ENCODE measurements around the gene MYLK. TPM values are rescaled to one million over a fixed set of nuclear protein-coding genes. Genes with fewer than 3 reads are reported as not detected.

Gene MYLK
- total and polyA plus RNA-seq, 9 donors, result 16.4 to 34.5 (median 27.0) TPM

DNA sequence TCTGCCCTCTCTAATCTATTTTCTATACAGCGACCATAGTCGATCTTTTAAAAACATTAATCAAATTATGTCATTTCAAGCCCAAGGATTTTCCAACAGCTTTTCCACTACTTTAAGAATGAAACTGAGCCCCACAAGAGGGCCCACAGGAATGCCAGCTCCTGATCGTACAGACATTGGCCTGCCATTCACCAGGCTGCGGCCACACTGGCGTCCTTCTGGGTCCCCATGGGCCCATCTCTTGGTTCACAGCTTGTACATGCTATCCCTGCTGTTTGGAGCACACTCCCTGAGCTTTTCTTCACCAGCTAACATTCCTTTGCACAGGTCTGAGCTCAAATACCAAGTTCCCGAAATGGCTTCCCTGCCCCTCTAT is 149.6 kb downstream of the MYLK start:
- H3K4me3 ChIP-seq (ENCODE audit: low read length), result no peak overlapping the region
- no peaks in the 10 kb centered on the region for H3K36me3 ChIP-seq (ENCODE audit: control insufficient read depth, insufficient read depth, low read length)
- WGBS (ENCODE audit: insufficient coverage), result 66% methylated on average over 6 of the region's 6 CpGs
- no peaks in the 10 kb centered on the region for H3K9me3 ChIP-seq (replicated peaks; ENCODE audit: control insufficient read depth, low read depth, low read length)
- H3K4me1 ChIP-seq (ENCODE audit: control insufficient read depth, insufficient read depth, low read length), result no peaks in the 10 kb centered on the region
- no peak overlapping the region for H3K27ac ChIP-seq (ENCODE audit: low read length)
- DNase-seq, result no peak
- no peaks in the 10 kb centered on the region for H3K27me3 ChIP-seq (ENCODE audit: control insufficient read depth, insufficient read depth, low read length)

DNA sequence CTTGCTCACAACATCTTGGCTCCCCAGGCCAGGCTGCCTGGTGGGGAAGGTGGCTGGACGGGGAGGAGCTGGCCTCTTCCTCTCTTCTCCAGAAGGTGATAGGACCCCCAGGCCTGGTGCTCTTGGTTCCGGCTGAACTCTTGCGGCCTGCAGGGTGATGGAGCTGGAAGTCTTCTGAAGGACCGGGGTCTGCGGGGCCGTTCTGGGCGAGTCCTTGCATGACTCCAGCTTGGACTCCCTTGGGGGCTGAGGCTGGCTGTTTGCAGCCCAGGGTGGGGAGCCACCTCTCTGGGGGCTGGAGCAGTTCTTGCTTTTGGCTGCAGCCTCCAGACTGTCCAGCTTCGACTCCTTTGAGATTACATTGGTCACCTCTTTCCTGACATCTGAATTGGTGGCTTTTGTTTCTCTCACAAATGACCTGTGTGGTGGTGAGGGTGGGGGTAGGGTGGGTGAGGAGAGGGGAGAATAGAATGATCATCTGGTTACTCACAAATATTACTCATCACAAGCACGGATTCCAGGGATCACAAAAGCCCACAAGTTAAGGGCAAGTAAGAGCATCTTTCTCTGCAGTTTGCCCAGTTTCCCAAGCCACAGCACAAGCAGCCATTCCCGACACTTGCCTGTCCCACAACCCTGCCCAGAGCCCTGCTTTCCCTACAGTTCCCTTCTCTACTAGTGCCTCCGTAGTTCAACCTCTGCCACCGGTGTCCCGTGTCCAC is 150.2 kb downstream of the MYLK start:
- 86% methylated on average over 10 of the region's 13 CpGs for WGBS (ENCODE audit: insufficient coverage)

DNA sequence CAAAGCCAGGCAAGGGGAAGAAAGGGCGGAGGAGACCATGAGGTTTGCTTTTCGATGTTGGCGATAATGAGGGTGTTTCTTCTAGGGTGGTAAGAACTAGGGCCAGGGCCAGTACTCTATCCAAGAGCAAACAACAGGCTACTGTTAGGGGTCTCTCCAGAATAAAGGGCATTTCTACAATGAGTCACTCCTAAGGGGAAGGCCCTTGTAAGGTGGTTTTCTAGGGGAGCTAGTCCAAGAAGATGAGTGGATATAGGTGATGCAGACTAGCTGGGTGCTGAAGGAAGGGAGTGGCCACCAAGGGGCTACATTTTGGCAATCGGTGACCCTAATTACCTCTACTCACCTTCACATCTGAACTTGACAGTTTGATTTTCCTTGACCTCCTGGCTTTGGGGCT is 150.8 kb downstream of the MYLK start:
- DNase-seq, result no peak
- H3K4me3 ChIP-seq (ENCODE audit: low read length), result no peak overlapping the region
- no peaks in the 10 kb centered on the region for H3K36me3 ChIP-seq (ENCODE audit: control insufficient read depth, insufficient read depth, low read length)
- no peak overlapping the region for H3K27ac ChIP-seq (ENCODE audit: low read length)
- H3K27me3 ChIP-seq (ENCODE audit: control insufficient read depth, insufficient read depth, low read length), result no peaks in the 10 kb centered on the region
- no CpG with 5 or more reads among the region's 4 CpGs for WGBS (ENCODE audit: insufficient coverage)
- no peaks in the 10 kb centered on the region for H3K9me3 ChIP-seq (replicated peaks; ENCODE audit: control insufficient read depth, low read depth, low read length)
- no peaks in the 10 kb centered on the region for H3K4me1 ChIP-seq (ENCODE audit: control insufficient read depth, insufficient read depth, low read length)

More for the DNA sequence above, 150.2 kb downstream of the MYLK start:
- Histone ChIP-seq H3K27ac (ENCODE audit: low read length) (no peak overlapping the region), H3K9me3 (replicated peaks; ENCODE audit: control insufficient read depth, low read depth, low read length) (no peaks in the 10 kb centered on the region), H3K4me1 (ENCODE audit: control insufficient read depth, insufficient read depth, low read length) (no peaks in the 10 kb centered on the region), H3K27me3 (ENCODE audit: control insufficient read depth, insufficient read depth, low read length) (no peaks in the 10 kb centered on the region), H3K36me3 (ENCODE audit: control insufficient read depth, insufficient read depth, low read length) (no peaks in the 10 kb centered on the region), H3K4me3 (ENCODE audit: low read length) (no peak overlapping the region)
- DNase-seq, result no peak

DNA sequence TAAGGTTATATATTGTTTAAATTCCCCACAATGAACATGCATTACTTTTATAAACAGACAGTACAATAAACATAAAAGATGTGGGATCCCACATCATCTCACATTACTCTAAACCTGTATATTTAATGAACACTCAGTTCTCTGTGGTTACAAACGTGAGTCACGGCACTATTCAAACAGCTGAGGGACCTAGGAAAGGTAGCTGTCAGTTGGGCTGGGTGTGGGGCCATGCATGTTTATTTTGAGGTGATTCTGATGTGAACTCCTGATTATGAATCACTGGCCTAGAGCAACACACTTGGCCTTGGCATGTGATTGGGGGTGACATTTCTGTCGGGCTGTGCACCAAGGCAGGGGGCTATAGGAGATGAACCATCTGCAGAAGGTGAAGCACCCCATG is 151.7 kb downstream of the MYLK start:
- Histone ChIP-seq H3K4me1 (ENCODE audit: control insufficient read depth, insufficient read depth, low read length) (no peaks in the 10 kb centered on the region), H3K27ac (ENCODE audit: low read length) (no peak overlapping the region), H3K27me3 (ENCODE audit: control insufficient read depth, insufficient read depth, low read length) (no peaks in the 10 kb centered on the region), H3K4me3 (ENCODE audit: low read length) (no peak overlapping the region), H3K9me3 (replicated peaks; ENCODE audit: control insufficient read depth, low read depth, low read length) (no peaks in the 10 kb centered on the region), H3K36me3 (ENCODE audit: control insufficient read depth, insufficient read depth, low read length) (no peaks in the 10 kb centered on the region)
- WGBS (ENCODE audit: insufficient coverage), result 100% methylated on average over 2 of the region's 3 CpGs
- DNase-seq, result no peak

DNA sequence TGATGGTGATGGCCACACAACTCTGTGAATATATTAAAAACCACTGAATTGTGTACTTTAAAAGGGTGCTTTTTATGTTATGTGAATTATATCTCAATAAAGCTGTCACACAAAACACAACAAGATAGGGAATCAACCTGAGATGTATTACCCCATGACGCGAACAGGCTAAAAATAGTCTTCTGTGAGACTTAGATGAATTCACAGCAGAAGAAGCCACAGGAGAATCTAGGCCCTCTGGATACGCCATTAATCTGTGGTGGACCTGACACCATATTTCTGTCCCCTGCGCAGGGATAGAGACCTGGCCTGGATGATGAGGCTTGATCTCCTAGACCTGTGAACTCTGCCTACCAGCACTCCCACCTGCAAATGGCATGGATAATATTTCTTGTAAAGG is 153.3 kb downstream of the MYLK start:
- WGBS (ENCODE audit: insufficient coverage), result no CpG with 5 or more reads among the region's 4 CpGs
- H3K9me3 ChIP-seq (replicated peaks; ENCODE audit: control insufficient read depth, low read depth, low read length), result no peaks in the 10 kb centered on the region
- DNase-seq, result no peak
- no peak overlapping the region for H3K4me3 ChIP-seq (ENCODE audit: low read length)
- H3K36me3 ChIP-seq (ENCODE audit: control insufficient read depth, insufficient read depth, low read length), result no peaks in the 10 kb centered on the region
- no peak overlapping the region for H3K27ac ChIP-seq (ENCODE audit: low read length)
- H3K27me3 ChIP-seq (ENCODE audit: control insufficient read depth, insufficient read depth, low read length), result no peaks in the 10 kb centered on the region
- no peaks in the 10 kb centered on the region for H3K4me1 ChIP-seq (ENCODE audit: control insufficient read depth, insufficient read depth, low read length)

DNA sequence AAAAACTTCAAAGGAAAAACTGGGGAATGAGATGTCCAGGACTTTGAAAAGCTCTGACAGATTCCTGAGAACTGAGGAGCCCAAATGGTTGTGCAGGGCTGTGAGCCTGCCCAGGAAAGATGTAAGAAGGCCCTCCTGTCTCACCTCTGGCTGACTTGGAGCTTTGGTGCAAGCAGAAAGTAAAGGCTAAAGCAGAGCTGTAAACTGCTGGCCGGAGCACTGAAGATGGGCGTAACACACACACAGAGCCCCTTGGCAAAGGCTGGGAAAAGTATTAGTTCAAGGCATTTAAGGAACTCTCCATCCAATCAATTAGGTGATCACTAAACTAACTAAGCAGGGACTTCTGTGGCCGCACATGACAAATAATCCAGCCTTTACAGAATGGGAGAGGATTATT is 155.1 kb downstream of the MYLK start:
- no peak overlapping the region for H3K27ac ChIP-seq (ENCODE audit: low read length)
- no peak overlapping the region for H3K4me3 ChIP-seq (ENCODE audit: low read length)
- WGBS (ENCODE audit: insufficient coverage), result no CpG with 5 or more reads among the region's 3 CpGs
- no peaks in the 10 kb centered on the region for H3K27me3 ChIP-seq (ENCODE audit: control insufficient read depth, insufficient read depth, low read length)
- no peaks in the 10 kb centered on the region for H3K36me3 ChIP-seq (ENCODE audit: control insufficient read depth, insufficient read depth, low read length)
- no peaks in the 10 kb centered on the region for H3K9me3 ChIP-seq (replicated peaks; ENCODE audit: control insufficient read depth, low read depth, low read length)
- H3K4me1 ChIP-seq (ENCODE audit: control insufficient read depth, insufficient read depth, low read length), result no peaks in the 10 kb centered on the region
- no peak for DNase-seq

DNA sequence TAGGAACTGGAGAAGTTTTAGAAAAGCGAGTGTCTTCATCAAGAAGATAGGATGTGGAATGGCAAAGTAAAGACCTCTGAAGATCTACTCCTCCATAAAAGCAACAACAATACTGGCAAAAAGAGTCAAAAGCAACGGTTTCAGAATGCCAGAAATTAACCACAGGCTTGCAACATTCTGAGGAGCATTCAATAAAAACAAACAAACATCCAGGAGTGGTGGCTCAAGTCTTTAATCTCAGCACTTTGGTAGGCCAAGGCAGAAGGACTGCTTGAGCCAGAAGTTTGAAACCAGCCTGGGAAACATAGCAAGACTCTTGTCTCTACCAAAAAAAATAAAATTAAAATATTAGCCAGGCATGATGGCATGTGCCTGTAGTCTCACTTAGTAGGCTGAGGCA is 156.1 kb downstream of the MYLK start:
- no CpG with 5 or more reads among the region's 2 CpGs for WGBS (ENCODE audit: insufficient coverage)
- Histone ChIP-seq H3K27ac (ENCODE audit: low read length) (no peak overlapping the region), H3K27me3 (ENCODE audit: control insufficient read depth, insufficient read depth, low read length) (no peaks in the 10 kb centered on the region), H3K4me3 (ENCODE audit: low read length) (no peak overlapping the region), H3K4me1 (ENCODE audit: control insufficient read depth, insufficient read depth, low read length) (peaks cover 6% of the 10 kb centered on the region), H3K36me3 (ENCODE audit: control insufficient read depth, insufficient read depth, low read length) (no peaks in the 10 kb centered on the region), H3K9me3 (replicated peaks; ENCODE audit: control insufficient read depth, low read depth, low read length) (no peaks in the 10 kb centered on the region)
- no peak for DNase-seq

DNA sequence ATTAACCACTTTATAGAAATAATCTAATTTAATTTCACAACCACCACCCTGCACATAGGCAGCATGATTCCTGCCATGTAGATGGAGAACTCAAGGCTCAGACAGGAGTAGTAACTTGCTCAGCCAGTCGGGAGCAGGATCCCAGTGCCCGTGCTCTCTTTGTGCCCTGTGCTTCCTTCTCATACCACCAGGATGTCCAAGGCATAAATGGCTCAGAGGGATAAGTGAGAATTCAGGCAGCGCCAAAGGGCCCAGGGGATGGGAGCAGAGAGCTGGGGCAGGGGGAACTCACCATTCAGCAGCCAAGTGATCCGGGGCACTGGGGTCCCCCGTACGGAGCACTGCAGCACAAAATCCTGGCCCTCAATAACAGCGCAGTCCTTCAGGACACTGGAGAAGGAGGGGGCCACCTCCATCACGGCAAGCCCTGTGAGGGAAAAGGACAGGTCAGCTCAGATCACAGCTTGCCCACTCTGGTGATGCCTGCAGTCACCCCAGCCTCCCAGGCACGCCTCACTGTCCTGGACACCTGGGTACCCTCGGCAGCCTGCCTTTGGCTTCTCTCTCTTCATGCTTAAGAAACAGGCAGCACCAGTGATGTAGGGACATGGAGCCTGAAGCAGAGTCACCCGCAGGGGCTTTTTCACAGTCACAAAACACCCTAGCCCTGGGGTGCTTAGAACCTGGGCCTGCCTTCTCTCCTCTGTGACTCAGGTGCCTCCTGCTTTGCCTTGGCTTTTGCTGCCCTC is 158.3 kb downstream of the MYLK start:
- Histone ChIP-seq H3K4me3 (ENCODE audit: low read length) (no peak overlapping the region), H3K36me3 (ENCODE audit: control insufficient read depth, insufficient read depth, low read length) (no peaks in the 10 kb centered on the region), H3K9me3 (replicated peaks; ENCODE audit: control insufficient read depth, low read depth, low read length) (no peaks in the 10 kb centered on the region), H3K4me1 (ENCODE audit: control insufficient read depth, insufficient read depth, low read length) (peaks cover 17% of the 10 kb centered on the region), H3K27ac (ENCODE audit: low read length) (no peak overlapping the region), H3K27me3 (ENCODE audit: control insufficient read depth, insufficient read depth, low read length) (no peaks in the 10 kb centered on the region)
- DNase-seq, result no peak
- 81% methylated on average over 6 of the region's 11 CpGs for WGBS (ENCODE audit: insufficient coverage)

DNA sequence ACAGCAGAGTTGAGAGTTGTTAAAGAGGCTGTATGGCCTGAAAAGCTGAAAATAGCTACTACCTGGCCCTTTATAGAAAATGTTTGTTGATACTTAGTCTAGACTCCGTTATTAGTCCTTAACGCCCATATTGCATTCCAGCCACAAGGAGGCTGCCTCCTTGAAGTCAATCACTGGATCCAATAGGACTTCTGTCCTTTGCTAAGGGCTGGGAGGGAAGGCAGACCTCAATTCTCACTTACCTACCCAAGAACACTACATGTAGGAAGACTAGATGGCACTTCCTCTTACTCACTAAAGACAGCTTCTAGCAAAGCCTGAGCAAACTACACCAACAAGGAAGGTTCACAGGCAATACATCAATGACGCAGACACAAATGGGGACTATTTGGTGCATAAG is 159.8 kb downstream of the MYLK start:
- Histone ChIP-seq H3K9me3 (replicated peaks; ENCODE audit: control insufficient read depth, low read depth, low read length) (no peaks in the 10 kb centered on the region), H3K4me3 (ENCODE audit: low read length) (no peak overlapping the region), H3K27ac (ENCODE audit: low read length) (no peak overlapping the region), H3K4me1 (ENCODE audit: control insufficient read depth, insufficient read depth, low read length) (peaks cover 31% of the 10 kb centered on the region), H3K36me3 (ENCODE audit: control insufficient read depth, insufficient read depth, low read length) (no peaks in the 10 kb centered on the region), H3K27me3 (ENCODE audit: control insufficient read depth, insufficient read depth, low read length) (no peaks in the 10 kb centered on the region)
- no peak for DNase-seq
- WGBS (ENCODE audit: insufficient coverage), result no CpG with 5 or more reads among the region's 3 CpGs

DNA sequence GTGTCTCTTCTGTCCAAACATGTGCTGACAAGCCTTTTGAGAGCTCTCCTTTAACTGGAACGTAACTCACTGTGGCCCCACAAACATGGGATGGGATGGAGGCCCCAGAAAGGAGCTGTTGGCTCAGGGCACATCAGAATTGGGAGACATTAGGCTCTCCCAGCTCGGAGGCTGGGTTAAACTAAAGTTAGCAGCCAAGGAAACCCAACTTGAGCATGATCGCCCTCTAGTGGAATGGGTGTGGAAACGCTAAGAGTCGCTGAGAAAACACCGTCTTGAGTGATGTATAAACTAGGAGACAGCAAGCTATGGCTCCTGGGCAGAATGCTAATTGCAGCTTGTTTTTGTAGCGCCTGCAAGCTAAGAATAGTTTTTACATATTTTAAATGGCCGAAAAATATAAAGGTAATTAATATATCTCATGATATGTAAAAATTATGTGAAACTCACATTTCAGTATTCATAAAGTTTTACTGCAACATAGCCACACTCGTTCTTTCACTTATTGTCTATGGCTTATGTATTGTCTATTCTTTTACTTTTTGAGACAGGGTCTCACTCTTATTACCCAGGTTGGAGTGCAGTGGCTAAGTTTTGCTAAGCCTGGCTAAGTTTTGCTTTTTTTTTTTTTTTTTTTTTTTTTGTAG is 160.5 kb downstream of the MYLK start:
- no peaks in the 10 kb centered on the region for H3K27me3 ChIP-seq (ENCODE audit: control insufficient read depth, insufficient read depth, low read length)
- WGBS (ENCODE audit: insufficient coverage), result 7% methylated on average over 4 of the region's 9 CpGs
- peaks cover 36% of the 10 kb centered on the region for H3K4me1 ChIP-seq (ENCODE audit: control insufficient read depth, insufficient read depth, low read length)
- peak; percentile 90 for DNase-seq
- H3K4me3 ChIP-seq (ENCODE audit: low read length), result no peak overlapping the region
- no peaks in the 10 kb centered on the region for H3K36me3 ChIP-seq (ENCODE audit: control insufficient read depth, insufficient read depth, low read length)
- no peaks in the 10 kb centered on the region for H3K9me3 ChIP-seq (replicated peaks; ENCODE audit: control insufficient read depth, low read depth, low read length)
- peak overlapping the region; percentile 66 for H3K27ac ChIP-seq (ENCODE audit: low read length)

Measured in muscle of leg (tissue), 11 donors.